GM10266 (cell line): Measurements from ENCODE around the gene SLC17A2.

Source experiments
- DNase-seq: peaks from one replicate; pipeline ENCODE4 v3.0.0; 2012; ENCODE audit errors: extremely low spot score
- TF ChIP-seq, protein P1 (sequence below): IDR thresholded peaks from 2 replicates; pipeline ENCODE4 v1.5.1; 2012; ENCODE audit warnings: mild to moderate bottlenecking, low read depth; ENCODE audit not compliant: control insufficient read depth, insufficient read depth; ENCODE audit errors: missing control alignments

The SLC17A2 gene

DNA sequence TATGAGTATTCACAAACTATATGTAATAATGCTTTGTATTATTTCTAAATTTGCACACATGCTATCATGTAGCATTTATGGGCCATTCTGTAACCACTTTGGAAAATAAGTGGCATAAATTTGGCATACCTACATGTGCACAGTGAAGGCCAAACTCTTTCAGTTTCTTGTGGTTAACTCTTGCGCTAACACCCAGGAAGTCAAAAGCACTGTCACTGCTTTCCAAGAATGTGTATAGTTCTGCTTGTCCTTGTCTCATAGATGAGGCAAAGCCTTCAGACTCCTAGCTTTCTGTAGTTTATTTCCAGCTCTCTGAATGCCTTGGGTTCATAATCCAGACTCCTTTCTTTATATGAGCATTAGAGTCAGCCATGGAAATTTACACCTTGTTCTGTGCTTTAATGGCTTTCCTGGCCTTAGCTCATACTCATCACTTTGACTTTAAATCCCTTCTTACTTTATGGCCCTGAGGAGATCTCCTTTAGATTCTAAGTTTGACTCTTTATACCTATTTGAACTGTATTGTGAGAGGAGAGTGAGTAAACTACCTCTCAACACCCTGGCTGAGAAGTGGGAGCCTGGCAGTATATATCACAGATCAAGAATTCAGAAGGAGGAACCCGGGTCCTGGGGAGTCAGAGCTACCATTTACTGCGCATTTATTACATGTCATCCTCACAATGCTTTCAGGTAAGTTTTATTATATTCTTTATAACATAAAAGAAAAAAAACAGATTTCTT lies 55.5 kb downstream of the SLC17A2 start:
- TF ChIP-seq, protein P1, sequence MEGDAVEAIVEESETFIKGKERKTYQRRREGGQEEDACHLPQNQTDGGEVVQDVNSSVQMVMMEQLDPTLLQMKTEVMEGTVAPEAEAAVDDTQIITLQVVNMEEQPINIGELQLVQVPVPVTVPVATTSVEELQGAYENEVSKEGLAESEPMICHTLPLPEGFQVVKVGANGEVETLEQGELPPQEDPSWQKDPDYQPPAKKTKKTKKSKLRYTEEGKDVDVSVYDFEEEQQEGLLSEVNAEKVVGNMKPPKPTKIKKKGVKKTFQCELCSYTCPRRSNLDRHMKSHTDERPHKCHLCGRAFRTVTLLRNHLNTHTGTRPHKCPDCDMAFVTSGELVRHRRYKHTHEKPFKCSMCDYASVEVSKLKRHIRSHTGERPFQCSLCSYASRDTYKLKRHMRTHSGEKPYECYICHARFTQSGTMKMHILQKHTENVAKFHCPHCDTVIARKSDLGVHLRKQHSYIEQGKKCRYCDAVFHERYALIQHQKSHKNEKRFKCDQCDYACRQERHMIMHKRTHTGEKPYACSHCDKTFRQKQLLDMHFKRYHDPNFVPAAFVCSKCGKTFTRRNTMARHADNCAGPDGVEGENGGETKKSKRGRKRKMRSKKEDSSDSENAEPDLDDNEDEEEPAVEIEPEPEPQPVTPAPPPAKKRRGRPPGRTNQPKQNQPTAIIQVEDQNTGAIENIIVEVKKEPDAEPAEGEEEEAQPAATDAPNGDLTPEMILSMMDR: no peak

DNA sequence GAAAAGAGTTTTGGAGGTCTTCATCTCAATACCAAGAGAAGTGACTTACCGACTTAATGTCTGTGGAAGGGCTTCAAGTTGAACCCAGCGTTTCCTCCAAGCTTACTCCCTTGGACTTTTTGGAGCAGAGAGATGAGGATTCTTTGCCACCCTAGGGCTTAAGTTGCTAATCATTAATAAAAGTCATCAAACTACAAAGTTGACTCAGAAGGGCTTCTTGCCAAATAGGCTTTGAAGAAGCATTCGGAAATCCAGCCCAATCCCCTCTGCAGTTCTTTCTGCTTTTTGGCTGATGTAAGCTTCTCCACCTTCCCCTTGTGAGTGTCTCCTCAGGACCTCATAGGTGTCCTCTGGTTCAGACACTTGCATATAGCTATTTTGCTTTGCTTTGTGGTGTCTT lies 56.4 kb downstream of the SLC17A2 start, which contains the start of gene SLC17A3:
SLC17A3 (minus strand) TSS at position 126 of the 400 bp plus-strand sequence. CDS start 5,856 bp downstream, outside the sequence.
- TF ChIP-seq, protein P1: no peak
- DNase-seq: no peak

More for the DNA sequence above, 55.5 kb downstream of the SLC17A2 start:
- no peak for DNase-seq

DNA sequence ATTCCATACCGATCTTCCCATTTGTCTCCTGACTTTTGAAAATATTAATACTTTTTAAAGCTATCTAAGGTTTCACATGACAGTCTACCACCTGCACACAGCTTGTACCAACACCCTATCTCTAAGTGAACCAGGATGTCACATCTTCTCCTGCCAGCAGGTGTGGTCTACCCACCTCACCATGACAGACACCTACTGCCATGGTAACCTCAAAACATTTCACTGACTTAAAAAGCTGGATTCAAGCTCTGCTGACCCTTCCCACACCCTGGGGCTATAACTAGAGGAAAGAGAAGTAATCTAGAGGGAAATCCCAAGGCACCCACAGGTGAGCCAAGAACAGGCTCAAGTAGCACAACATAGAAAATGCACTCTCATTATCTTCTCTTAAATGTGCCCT lies 57.7 kb downstream of the SLC17A2 start:
- no peak for DNase-seq
- TF ChIP-seq, protein P1: no peak

DNA sequence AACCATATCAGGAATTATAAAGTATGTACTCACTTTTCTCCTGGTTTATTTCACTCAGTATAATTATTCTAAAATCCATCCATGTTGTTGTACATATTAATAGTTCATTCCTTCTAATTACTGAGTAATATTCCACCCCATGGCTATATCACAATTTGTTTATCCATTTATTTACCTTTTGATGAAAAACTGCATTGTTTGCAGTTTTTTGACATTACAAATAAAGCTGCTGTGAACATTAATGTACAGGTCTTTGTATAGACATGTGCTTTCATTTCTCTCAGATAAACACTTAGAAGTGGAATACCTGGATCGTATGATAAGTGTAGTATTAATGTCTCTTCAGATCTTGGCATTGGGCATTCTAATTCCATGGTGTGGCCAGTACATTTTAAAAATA lies 60.7 kb downstream of the SLC17A2 start:
- DNase-seq: no peak
- TF ChIP-seq, protein P1: no peak

DNA sequence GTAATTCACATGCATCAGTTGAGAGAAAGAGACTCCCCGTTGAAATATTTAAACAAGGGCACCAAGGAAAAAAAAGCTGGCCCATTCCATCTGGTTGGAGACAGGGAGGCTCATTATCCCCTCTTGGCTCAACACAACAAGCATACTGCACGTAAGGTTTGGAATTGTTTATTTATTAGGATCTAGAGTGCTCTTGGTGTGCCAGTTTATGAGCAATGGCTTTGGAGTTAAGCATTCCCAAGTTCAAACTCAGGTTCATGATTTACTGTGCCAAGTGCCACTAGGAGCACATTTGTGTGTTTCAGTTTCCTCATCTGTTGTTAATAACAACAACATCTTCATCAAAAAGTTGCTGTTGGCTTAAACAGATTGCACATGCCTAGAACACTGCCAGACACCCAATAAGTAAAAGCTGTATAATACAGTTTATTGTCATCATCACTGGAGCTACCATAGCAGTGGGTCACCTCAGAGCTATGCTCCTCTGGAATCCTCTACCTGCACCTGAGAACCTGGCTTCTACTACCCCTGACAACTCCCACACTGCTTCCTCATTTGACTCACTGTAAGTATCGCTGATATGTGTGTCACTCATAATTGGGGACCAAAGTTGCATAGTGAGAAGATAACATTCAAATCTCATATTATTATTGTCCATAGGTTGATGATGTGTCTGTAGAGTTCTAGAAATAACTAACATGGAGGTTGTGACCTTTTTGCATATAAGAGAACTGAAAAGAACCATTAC lies 61.9 kb downstream of the SLC17A2 start:
- DNase-seq: no peak
- TF ChIP-seq, protein P1: no peak

DNA sequence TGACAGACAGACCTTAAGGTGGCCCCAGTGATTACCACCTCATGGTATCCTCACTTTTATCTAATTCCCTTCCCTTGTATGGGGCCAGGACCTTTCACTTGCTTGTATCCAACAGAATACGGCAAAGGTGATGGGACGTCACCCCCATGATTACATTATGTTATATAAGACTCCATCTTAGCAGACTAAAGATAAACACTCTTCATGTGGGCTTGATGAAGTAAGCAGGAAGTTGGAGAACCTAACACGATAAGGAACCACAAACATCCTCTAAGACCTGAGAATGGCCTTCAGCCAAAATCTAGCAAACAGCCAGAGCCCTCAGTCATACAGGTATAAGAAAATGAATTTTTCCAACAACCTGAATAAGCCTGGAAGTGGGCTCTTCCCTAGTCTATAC lies 64.5 kb downstream of the SLC17A2 start:
- TF ChIP-seq, protein P1: no peak
- DNase-seq: no peak

DNA sequence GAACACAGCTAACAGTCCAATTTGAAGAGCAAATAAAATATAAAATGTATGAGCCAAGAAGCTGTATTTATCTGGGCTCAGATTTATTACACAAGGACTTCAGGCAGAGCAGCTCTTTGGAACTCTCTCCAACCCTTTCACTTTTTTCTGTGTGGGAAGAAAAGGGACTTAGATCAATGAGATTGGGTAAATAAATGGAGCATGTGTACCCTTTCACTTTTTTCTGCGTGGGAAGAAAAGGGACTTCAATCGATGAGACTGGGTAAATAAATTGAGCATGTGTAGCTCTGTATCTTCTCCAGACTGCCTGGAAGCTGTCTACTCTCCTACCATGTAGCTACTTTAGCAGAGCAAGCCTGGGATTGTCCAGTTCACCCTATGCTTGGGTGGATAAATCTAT lies 67.1 kb downstream of the SLC17A2 start:
- no peak for DNase-seq
- TF ChIP-seq, protein P1: no peak
